ENCODE measurements around the gene EN1.

The EN1 gene

GRCh38 chr2:118846953-118847761 is at the start of gene EN1:
Gene EN1, minus strand, starts transcription at chr2:118847648. Its CDS starts 481 bp downstream, at chr2:118847167.
- DNase-seq: no peak

- no peak for DNase-seq
Observed at GRCh38 chr2:118893100-118893499, 45.7 kb upstream of the EN1 start.

GRCh38 chr2:118889995-118890394 is 42.5 kb upstream of the EN1 start:
- DNase-seq: no peak

GRCh38 chr2:118883792-118884191 is 36.3 kb upstream of the EN1 start:
- DNase-seq: no peak

- DNase-seq: peak; percentile 29 to 59
Observed at GRCh38 chr2:118882693-118883336, 35.4 kb upstream of the EN1 start.

GRCh38 chr2:118881490-118882129 is 34.2 kb upstream of the EN1 start:
- peak; percentile 29 to 33 for DNase-seq

GRCh38 chr2:118880501-118880900 is 33.1 kb upstream of the EN1 start:
- no peak for DNase-seq

- DNase-seq: no peak
Observed at GRCh38 chr2:118878531-118879149, 31.2 kb upstream of the EN1 start.

- no peak for DNase-seq
Observed at GRCh38 chr2:118875318-118875717, 27.9 kb upstream of the EN1 start.

GRCh38 chr2:118874324-118874723 is 26.9 kb upstream of the EN1 start:
- DNase-seq: no peak

GRCh38 chr2:118865106-118865505 is 17.7 kb upstream of the EN1 start:
- peak in 1 of 2 experiments; percentile 16 for DNase-seq

- DNase-seq: no peak
Observed at GRCh38 chr2:118864207-118864606, 16.8 kb upstream of the EN1 start.

- DNase-seq: no peak
Observed at GRCh38 chr2:118861731-118862130, 14.3 kb upstream of the EN1 start.

GRCh38 chr2:118861242-118861641 is 13.8 kb upstream of the EN1 start:
- no peak for DNase-seq

GRCh38 chr2:118860506-118860905 is 13.1 kb upstream of the EN1 start:
- no peak for DNase-seq

- DNase-seq: no peak
Observed at GRCh38 chr2:118859157-118859770, 11.8 kb upstream of the EN1 start.

GRCh38 chr2:118858485-118859156 is 11.2 kb upstream of the EN1 start:
- no peak for DNase-seq

- DNase-seq: no peak
Observed at GRCh38 chr2:118857677-118858484, 10.4 kb upstream of the EN1 start.

- no peak for DNase-seq
Observed at GRCh38 chr2:118856978-118857676, 9.7 kb upstream of the EN1 start.

- no peak for DNase-seq
Observed at GRCh38 chr2:118856330-118856977, 9.0 kb upstream of the EN1 start.
